Heart right ventricle (tissue), 16 donors: ENCODE data around the gene LRP1. TPM values are rescaled to one million over a fixed set of nuclear protein-coding genes. Genes with fewer than 3 reads are reported as not detected.

Experiments used
- ATAC-seq, 8 donors: fragments of 200-7000 bp; cut with Tn5 transposase; one replicate each; pipeline ENCODE4 v1.9.1; 2020; ENCODE audit warnings: mild to moderate bottlenecking in 8 of 8, moderate library complexity in 8 of 8, moderate number of reproducible peaks in 1 of 8
- DNase-seq, 2 donors: peaks; one replicate each; pipeline ENCODE4 v3.0.0-alpha.2; 2020
- H3K27ac ChIP-seq, 10 donors: fragments of 200-600 bp; sonication (generic) in 2 of 10; one replicate each; pipeline versions ENCODE4 v1.5.0 to v1.8.0; 2020 to 2022; ENCODE audit warnings: mild to moderate bottlenecking in 3 of 10
- H3K27me3 ChIP-seq, 7 donors: fragments of 200-600 bp; one replicate each; pipeline ENCODE4 v1.8.0; 2021 to 2022; ENCODE audit warnings: mild to moderate bottlenecking in 2 of 7
- H3K36me3 ChIP-seq, 9 donors: fragments of 200-600 bp; sonication (generic) in 1 of 9; one replicate each; pipeline versions ENCODE4 v1.5.0 to v1.8.0; 2020 to 2022; ENCODE audit warnings: mild to moderate bottlenecking in 2 of 9
- H3K4me1 ChIP-seq, 9 donors: fragments of 200-600 bp; sonication (generic) in 1 of 9; one replicate each; pipeline versions ENCODE4 v1.5.0 to v1.8.0; 2020 to 2022; ENCODE audit warnings: mild to moderate bottlenecking in 4 of 9
- H3K4me3 ChIP-seq, 10 donors: fragments of 200-600 bp; sonication (generic) in 2 of 10; one replicate each; pipeline versions ENCODE4 v1.5.0 to v1.8.0; 2020 to 2022; ENCODE audit warnings: mild to moderate bottlenecking in 7 of 10, moderate library complexity in 2 of 10
- H3K9me3 ChIP-seq, 11 donors: fragments of 200-600 bp in 10 of 11; sonication (generic) in 2 of 11; one replicate each; pipeline versions ENCODE4 v1.5.0 to v1.8.0; 2013 to 2022; ENCODE audit warnings: mild to moderate bottlenecking in 2 of 11, control low read depth in 1 of 11, moderate library complexity in 1 of 11
- WGBS, 2 donors: extraction: QIAGEN DNeasy Blood & Tissue Kit; methylation state at CpG; one replicate each; pipeline ENCODE4 v1.1.7; 2013; ENCODE audit warnings: inconsistent platforms in 1 of 2; 5-methylcytosine and 5-hydroxymethylcytosine counted together
- intact Hi-C, 10 donors: fragments of 100-400 bp; cut with DNase I; formaldehyde crosslinking; loops; one replicate each; pipeline versions ENCODE4 v1.11.1 to v1.14.2; 2022
- polyA plus RNA-seq, 2 donors: library from polyadenylated mRNA; stranded (reverse); fragments of 200-250 nt; gene quantifications; one replicate each; pipeline ENCODE4 v1.2.3, GENCODE V29; 2013
- total RNA-seq, 10 donors: library from RNA; stranded (reverse); fragmentation: NEBNext Ultra II Directional in 3 of 10; extraction: Animal tissue kit (Norgen Biotek cat#: 25700) in 3 of 10; gene quantifications; one replicate each; pipeline versions ENCODE4 v1.2.1 to v1.2.4, GENCODE V29; 2021 to 2023
- TF ChIP-seq, protein P1 (sequence below), 9 donors: fragments of 200-600 bp; sonication (generic) in 2 of 9; IDR thresholded peaks; one replicate each; pipeline versions ENCODE4 v1.5.0 to v1.8.0; 2021 to 2022; ENCODE audit warnings: antibody characterized with exemption in 9 of 9, mild to moderate bottlenecking in 5 of 9, moderate library complexity in 1 of 9
- donor health status: Arrhythmogenic right ventricular cardiomyopathy.
- donor health status: ischemic (EF 13 %, LVEDD 7.1; RV severe dilation, severe dysfunction).
- donor health status: healthy with polysubstance abuse.
- donor health status: DM: no; HTN: yes; CAD: no.
- donor health status: DM: no; HTN: no; CAD: no.
- donor health status: ischemic (EF 25% LVEDD 6.9; RV normal size, moderate dysfunction).
- donor health status: ischemic (EF 25% LVEDD 5.7; RV mildly dilated, moderate dysfunction).
- donor health status: healthy.
- donor health status: DM: yes; HTN: yes; CAD: no.
- donor health status: Ischemic cardiomyopathy.
- donor health status: ischemic (EF 35%, LVEDD 5.7; RV mildly dilated, moderate dysfunction).
- donor health status: nonischemic (EF 11% LVEDD 7.7; RV severe dilation, severe dysfunction).
- donor health status: DM: yes; HTN: yes; CAD: no.
- donor health status: PGD.
- donor health status: ischemic (EF 29% LVEDD 5.4; RV normal size, mild dysfunction).
- donor health status: nonischemic (EF 23%, LVEDD 6.1; RV moderate dilation, normal function).

LRP1 gene
- total and polyA plus RNA-seq, 12 donors = 46.3 to 259 (median 69.3) TPM

DNA sequence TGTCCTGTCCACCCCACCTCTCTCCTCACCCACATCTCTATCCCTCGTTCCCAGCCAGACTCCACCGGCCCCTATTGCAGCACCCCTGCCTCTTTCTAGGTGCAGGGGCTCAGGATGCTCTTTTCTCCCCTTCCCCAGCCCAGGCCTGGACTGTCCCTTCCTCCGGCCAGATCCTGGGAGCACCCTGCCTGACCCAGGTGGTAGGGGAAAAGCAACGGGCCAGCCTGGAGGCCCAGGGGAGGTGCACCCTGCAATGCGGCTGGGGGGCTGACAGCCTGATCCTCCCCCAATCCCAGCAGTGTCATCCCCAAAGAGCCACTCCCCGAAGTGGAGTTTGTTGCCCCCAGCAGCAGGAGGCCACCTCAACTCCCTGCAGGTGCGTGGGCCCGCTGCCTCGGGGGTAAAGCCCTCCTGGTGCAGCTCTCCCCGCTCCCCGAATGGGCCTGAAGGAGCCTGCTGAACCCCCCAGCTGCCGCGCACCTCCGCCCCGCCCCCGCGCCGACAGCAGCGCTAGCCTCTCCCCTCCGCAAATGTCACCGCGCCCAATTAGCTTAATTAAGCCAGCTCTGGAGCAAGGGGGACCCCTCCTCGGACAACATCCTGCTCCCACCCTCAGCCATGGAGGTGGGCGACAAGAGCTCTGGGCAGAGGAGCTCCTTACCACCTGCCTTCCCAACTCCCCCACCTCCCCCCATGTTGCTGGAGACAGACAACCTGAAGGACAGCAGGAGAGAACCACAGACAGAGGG, 93.1 kb downstream of the LRP1 start:
- peaks cover 2 to 34% (median 19%) of the 10 kb centered on the region in 9 donors for H3K4me1 ChIP-seq
- ATAC-seq (no peak), DNase-seq (no peak)
- no peak overlapping the region for H3K27ac ChIP-seq
- TF ChIP-seq, protein P1, sequence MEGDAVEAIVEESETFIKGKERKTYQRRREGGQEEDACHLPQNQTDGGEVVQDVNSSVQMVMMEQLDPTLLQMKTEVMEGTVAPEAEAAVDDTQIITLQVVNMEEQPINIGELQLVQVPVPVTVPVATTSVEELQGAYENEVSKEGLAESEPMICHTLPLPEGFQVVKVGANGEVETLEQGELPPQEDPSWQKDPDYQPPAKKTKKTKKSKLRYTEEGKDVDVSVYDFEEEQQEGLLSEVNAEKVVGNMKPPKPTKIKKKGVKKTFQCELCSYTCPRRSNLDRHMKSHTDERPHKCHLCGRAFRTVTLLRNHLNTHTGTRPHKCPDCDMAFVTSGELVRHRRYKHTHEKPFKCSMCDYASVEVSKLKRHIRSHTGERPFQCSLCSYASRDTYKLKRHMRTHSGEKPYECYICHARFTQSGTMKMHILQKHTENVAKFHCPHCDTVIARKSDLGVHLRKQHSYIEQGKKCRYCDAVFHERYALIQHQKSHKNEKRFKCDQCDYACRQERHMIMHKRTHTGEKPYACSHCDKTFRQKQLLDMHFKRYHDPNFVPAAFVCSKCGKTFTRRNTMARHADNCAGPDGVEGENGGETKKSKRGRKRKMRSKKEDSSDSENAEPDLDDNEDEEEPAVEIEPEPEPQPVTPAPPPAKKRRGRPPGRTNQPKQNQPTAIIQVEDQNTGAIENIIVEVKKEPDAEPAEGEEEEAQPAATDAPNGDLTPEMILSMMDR (IDR thresholded peaks at IDR 0.05) = no peak
- 23 to 30% methylated on average over 23 to 24 of the region's 24 CpGs for WGBS, 2 donors
- H3K36me3 ChIP-seq = no peaks in the 10 kb centered on the region
- intact Hi-C loops = no loop called here
- no peak overlapping the region for H3K4me3 ChIP-seq
- peaks cover 18 to 99% (median 98%) of the 10 kb centered on the region in 7 donors for H3K27me3 ChIP-seq
- H3K9me3 ChIP-seq = no peaks in the 10 kb centered on the region

DNA sequence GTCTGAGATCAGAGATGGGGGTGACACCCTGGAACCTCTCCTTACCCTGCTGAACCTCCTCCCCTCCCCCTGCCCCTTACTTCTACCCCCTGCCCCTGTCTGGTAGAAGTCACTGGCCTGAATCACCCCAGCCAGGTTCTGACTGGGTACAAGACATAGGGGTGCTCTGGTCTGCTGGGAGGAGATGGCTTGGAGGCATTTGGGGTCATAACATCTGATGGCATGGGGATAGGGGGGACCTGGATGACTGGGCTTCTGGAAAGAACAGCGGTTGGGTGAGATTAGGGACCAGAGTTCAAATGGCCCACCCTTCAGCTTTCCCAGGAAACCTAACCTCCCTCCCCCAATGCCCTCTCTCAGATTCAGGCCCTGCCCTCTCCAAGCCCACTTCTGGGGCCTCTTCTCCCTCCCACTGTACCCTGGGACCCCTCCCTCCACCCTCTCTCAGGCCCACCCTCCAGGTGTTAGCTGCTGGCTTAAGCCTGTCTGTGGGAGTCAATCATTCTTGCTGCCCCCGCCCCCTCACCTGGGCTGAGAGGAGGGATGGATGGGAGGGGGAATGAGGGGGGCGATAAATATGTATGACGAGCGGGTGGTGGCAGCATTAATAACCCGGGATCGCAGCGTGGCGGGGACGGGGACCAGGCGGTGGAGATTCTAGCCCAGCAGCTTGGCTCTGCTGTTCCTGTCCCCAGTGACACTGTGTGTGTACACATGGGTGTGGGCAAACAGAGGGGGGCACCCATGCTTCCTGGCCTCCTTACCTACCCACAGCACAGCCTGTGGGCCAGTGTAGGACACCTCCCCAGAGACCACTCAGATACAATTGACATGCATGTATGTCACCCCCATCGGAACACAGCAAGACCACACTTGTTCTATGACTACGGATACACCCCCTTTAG, 94.3 kb downstream of the LRP1 start:
- peaks cover 0 to 34% (median 13%) of the 10 kb centered on the region in 9 donors for H3K4me1 ChIP-seq
- WGBS, 2 donors = 46 to 55% methylated on average over 13 of the region's 13 CpGs
- TF ChIP-seq, protein P1 (IDR thresholded peaks at IDR 0.05) = no peak
- H3K36me3 ChIP-seq = no peaks in the 10 kb centered on the region
- DNase-seq (no peak), ATAC-seq (no peak)
- H3K27ac ChIP-seq = no peak overlapping the region
- no peak overlapping the region for H3K4me3 ChIP-seq
- H3K9me3 ChIP-seq = no peaks in the 10 kb centered on the region
- intact Hi-C loops = no loop called here
- H3K27me3 ChIP-seq = peaks cover 16 to 100% (median 98%) of the 10 kb centered on the region in 7 donors

DNA sequence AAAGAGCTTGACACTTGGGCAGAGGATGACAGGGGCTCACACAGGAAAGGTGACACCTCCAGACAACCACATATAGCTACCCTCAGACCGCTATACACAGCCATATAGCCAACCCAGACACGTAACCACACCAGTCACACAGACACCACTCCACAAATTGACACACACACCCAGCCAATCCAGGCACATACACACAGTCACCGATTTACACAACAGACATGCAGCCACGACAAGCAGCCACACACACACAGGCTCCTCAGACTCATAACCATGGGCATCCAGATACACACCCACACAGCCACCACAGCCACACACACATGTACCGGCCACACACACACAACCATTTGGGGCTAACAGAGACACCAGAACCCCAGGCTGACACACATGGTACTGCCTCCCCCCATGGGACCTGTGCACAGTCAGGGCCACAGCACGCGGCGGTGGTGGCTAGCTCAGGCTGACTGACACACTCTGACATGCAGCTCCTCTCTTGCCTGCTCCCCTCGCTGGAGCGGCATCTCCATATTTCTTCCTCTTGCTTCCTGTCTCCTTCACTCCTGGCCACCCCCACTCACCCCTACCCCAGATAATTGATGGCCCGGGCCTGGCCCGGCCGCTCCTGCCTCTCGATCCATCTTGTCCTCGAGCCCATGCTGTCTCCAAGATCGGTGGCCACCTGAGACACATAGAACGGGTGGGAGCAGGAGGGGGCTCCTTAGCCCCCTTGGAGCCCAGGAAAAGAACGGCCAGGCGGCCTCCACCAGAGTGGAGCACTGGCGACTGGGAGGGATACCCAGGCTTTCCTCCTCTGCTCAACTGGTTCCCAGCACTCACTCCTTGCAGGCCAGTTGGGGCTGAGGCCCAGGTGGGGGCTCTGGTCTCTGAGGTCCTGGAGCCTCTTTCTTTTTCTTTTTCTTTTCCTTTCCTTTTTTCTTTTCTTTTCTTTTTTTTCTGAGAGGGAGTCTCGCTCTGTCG, 95.2 kb downstream of the LRP1 start:
- Histone ChIP-seq H3K27ac (no peak overlapping the region), H3K9me3 (no peaks in the 10 kb centered on the region), H3K27me3 (peaks cover 16 to 95% (median 91%) of the 10 kb centered on the region in 7 donors), H3K4me1 (peaks cover 0 to 27% (median 10%) of the 10 kb centered on the region in 9 donors), H3K36me3 (no peaks in the 10 kb centered on the region), H3K4me3 (no peak overlapping the region)
- DNase-seq = no peak
- 54 to 55% methylated on average over 22 of the region's 22 CpGs for WGBS, 2 donors
- TF ChIP-seq, protein P1 (IDR thresholded peaks at IDR 0.05) = no peak
- ATAC-seq = no peak
- intact Hi-C loops = no loop called here
